Upper lobe of left lung (tissue), 4 donors: ENCODE measurements around the gene GTF2IRD1.

ENCODE experiments used
- EP300 ChIP-seq, 4 donors: sonication (generic); formaldehyde crosslinking; IDR thresholded peaks; one replicate each; pipeline ENCODE4 v1.5.1; 2017; ENCODE audit warnings: antibody characterized with exemption in 4 of 4, control low read depth in 2 of 4
- POLR2A ChIP-seq, 4 donors: fragments of 450-650 bp; IDR thresholded peaks; one replicate each; pipeline ENCODE4 v1.5.1; 2016 to 2017; ENCODE audit warnings: antibody characterized with exemption in 4 of 4, mild to moderate bottlenecking in 2 of 4
- POLR2AphosphoS5 ChIP-seq, 2 donors: sonication (generic); formaldehyde crosslinking; IDR thresholded peaks; one replicate each; pipeline ENCODE4 v1.5.1; 2017; ENCODE audit warnings: antibody characterized with exemption in 2 of 2
- TF ChIP-seq, protein P1 (sequence below), 6 experiments: fragments of 450-650 bp in 4 of 6; fragments of 200-600 bp in 2 of 6; sonication (generic) in 2 of 6; IDR thresholded peaks; one replicate each; pipeline ENCODE4 v1.5.1; 2016 to 2019; ENCODE audit warnings: antibody characterized with exemption in 6 of 6

DNA sequence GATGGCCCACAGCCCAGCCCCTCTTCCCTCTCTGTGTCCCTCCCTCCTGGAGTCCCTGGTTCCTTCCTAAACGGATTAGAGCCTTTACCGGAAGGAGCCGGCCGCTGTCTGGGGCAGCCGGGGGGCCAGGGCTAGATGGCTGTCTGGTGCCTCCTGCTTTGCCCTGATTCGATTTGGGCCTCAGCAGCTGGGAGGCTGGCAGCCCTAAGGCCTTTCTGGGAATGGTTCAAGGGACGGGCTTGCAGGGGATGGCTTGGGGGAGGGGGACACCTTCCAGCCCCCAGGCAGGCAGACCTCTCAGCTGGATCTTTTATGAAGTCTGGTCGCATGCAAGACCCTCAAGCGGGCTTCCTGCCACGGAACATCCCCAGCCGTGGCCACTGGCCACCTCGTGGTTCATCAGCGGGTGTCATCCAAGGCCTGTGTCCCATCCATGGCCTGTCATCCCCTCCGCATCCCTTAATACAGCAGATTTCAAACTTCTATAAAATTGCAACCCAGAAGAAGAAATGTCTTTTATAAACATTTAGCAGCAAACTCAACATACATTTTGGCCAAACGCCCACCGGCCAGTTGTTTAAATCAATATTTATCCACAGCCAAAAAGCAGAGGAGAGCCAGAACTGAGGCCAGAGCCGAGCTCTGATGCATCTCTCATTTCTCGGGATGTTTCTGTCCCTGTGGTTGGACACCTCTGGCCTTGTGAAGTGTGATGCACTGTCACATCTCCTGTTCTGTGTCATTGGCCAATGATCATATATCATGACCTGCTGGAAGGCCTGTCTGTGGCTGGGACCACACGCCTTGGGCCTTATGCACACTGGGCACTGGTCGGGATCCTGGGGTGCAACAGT is 52.0 kb downstream of the GTF2IRD1 start:
- TF ChIP-seq, protein P1, sequence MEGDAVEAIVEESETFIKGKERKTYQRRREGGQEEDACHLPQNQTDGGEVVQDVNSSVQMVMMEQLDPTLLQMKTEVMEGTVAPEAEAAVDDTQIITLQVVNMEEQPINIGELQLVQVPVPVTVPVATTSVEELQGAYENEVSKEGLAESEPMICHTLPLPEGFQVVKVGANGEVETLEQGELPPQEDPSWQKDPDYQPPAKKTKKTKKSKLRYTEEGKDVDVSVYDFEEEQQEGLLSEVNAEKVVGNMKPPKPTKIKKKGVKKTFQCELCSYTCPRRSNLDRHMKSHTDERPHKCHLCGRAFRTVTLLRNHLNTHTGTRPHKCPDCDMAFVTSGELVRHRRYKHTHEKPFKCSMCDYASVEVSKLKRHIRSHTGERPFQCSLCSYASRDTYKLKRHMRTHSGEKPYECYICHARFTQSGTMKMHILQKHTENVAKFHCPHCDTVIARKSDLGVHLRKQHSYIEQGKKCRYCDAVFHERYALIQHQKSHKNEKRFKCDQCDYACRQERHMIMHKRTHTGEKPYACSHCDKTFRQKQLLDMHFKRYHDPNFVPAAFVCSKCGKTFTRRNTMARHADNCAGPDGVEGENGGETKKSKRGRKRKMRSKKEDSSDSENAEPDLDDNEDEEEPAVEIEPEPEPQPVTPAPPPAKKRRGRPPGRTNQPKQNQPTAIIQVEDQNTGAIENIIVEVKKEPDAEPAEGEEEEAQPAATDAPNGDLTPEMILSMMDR (IDR thresholded peaks at IDR 0.05): no peak
- TF ChIP-seq EP300 (IDR thresholded peaks at IDR 0.05) (no peak), POLR2AphosphoS5 (IDR thresholded peaks at IDR 0.05) (no peak), POLR2A (IDR thresholded peaks at IDR 0.05) (no peak)
